Breast epithelium (tissue), 4 donors: ENCODE data around the gene MSH5. TPM values are rescaled to one million over a fixed set of nuclear protein-coding genes. Genes with fewer than 3 reads are reported as not detected.
A peak's percentile ranks its signal among the peaks of the same experiment; 100 is the strongest.
"Not testable (repeated sequence)": the region's sequence is repeated elsewhere in the genome, so short reads cannot be mapped to it uniquely, and the experiment has no call there.

Experiments
- DNase-seq, 2 donors: peaks; one replicate each; pipeline ENCODE4 v3.0.0-alpha.2; 2019; ENCODE audit warnings: low spot score in 2 of 2
- H3K27ac ChIP-seq, 2 donors: fragments of 200-600 bp; sonication (generic) in 1 of 2; one replicate each; pipeline ENCODE4 v1.5.1; 2016 to 2019; ENCODE audit warnings: mild to moderate bottlenecking in 1 of 2
- H3K27me3 ChIP-seq, 2 donors: fragments of 200-600 bp; sonication (generic) in 1 of 2; one replicate each; pipeline versions ENCODE4 v1.5.1 to v1.6.0; 2017 to 2019; ENCODE audit warnings: control low read depth in 1 of 2, mild to moderate bottlenecking in 1 of 2
- H3K36me3 ChIP-seq: fragments of 200-600 bp; one replicate; pipeline ENCODE4 v1.5.1; 2019
- H3K4me1 ChIP-seq, 2 donors: fragments of 200-600 bp; sonication (generic); one replicate each; pipeline ENCODE4 v1.5.1; 2016 to 2019; ENCODE audit warnings: control low read depth in 1 of 2
- H3K4me3 ChIP-seq, 3 donors: fragments of 200-600 bp; sonication (generic); 1 replicate in 2 of 3; 2 replicates in 1 of 3; pipeline ENCODE4 v1.5.1; 2016 to 2019; ENCODE audit warnings: mild to moderate bottlenecking in 3 of 3, moderate library complexity in 2 of 3
- H3K9me3 ChIP-seq, 2 donors: fragments of 200-600 bp; sonication (generic) in 1 of 2; one replicate each; pipeline ENCODE4 v1.5.1; 2016 to 2019; ENCODE audit warnings: control low read depth in 1 of 2
- CTCF ChIP-seq, 3 donors: fragments of 450-650 bp; IDR thresholded peaks; one replicate each; pipeline ENCODE4 v1.5.1; 2016 to 2017; ENCODE audit warnings: antibody characterized with exemption in 3 of 3, mild to moderate bottlenecking in 3 of 3, moderate library complexity in 3 of 3
- POLR2A ChIP-seq: fragments of 450-650 bp; IDR thresholded peaks from one replicate; pipeline ENCODE4 v1.6.1; 2016; ENCODE audit warnings: antibody characterized with exemption, mild to moderate bottlenecking, moderate library complexity
- POLR2AphosphoS5 ChIP-seq, 3 donors: sonication (generic); formaldehyde crosslinking; IDR thresholded peaks; one replicate each; pipeline ENCODE4 v1.6.1; 2017; ENCODE audit warnings: antibody characterized with exemption in 3 of 3
- intact Hi-C: fragments of 100-400 bp; cut with DNase I; formaldehyde crosslinking; loops from one replicate; pipeline ENCODE4 v1.15.1; 2023; ENCODE audit warnings: low total_unique reads
- total RNA-seq, 3 donors: library from RNA; depleted of rRNA; stranded (reverse); fragments of >200 nt; gene quantifications; one replicate each; pipeline ENCODE4 v1.1.0, GENCODE V29; 2016

MSH5 gene
- total RNA-seq, 3 donors from 2014 or later = 7.9 to 13.4 (median 8.0) TPM

GRCh38 chr6:31794866-31795615 lies 55.2 kb downstream of the MSH5 start:
- H3K4me3 ChIP-seq = peak overlapping the region; percentile 74 to 88 (median 75)
- no peaks in the 10 kb centered on the region for H3K36me3 ChIP-seq
- H3K27me3 ChIP-seq = no peaks in the 10 kb centered on the region
- no peaks in the 10 kb centered on the region for H3K9me3 ChIP-seq
- TF ChIP-seq POLR2AphosphoS5 (IDR thresholded peaks at IDR 0.05) = peak in 1 of 3 donors; percentile 9
- no peak for TF ChIP-seq CTCF (IDR thresholded peaks at IDR 0.05)
- no peak for DNase-seq
- peak overlapping the region; percentile 97 to 99 for H3K27ac ChIP-seq
- H3K4me1 ChIP-seq = no peaks in the 10 kb centered on the region
- intact Hi-C loops = no loop called here

- DNase-seq = peak; percentile 89 to 92
- peak in 2 of 3 donors; percentile 35 to 45 for TF ChIP-seq POLR2AphosphoS5 (IDR thresholded peaks at IDR 0.05)
- peak; percentile 68 to 97 (median 83) for TF ChIP-seq CTCF (IDR thresholded peaks at IDR 0.05)
- no peak for TF ChIP-seq POLR2A
- H3K27ac ChIP-seq = peak within 1 kb of the TSS; percentile 97 to 99
- no peaks in the 10 kb centered on the region for H3K27me3 ChIP-seq
- intact Hi-C loops = no loop called here
- H3K4me3 ChIP-seq = peak within 1 kb of the TSS; percentile 74 to 88 (median 75)
- H3K9me3 ChIP-seq = no peaks in the 10 kb centered on the region
- H3K4me1 ChIP-seq = no peaks in the 10 kb centered on the region
- H3K36me3 ChIP-seq = no peaks in the 10 kb centered on the region
Measured at GRCh38 chr6:31795616-31796298, 56.0 kb downstream of the MSH5 start, which contains the start of gene VARS1. TSS of gene VARS1 (minus strand) at chr6:31795752. CDS start at chr6:31795217, 535 bp downstream.

GRCh38 chr6:31796993-31797385 lies 57.2 kb downstream of the MSH5 start:
- TF ChIP-seq POLR2AphosphoS5 (IDR thresholded peaks at IDR 0.05) (no peak), POLR2A (no peak), CTCF (IDR thresholded peaks at IDR 0.05) (no peak)
- no peaks in the 10 kb centered on the region for H3K27me3 ChIP-seq
- no peaks in the 10 kb centered on the region for H3K9me3 ChIP-seq
- H3K27ac ChIP-seq = peak overlapping the region in 1 of 2 donors; percentile 26
- intact Hi-C loops = no loop called here
- no peak for DNase-seq
- no peaks in the 10 kb centered on the region for H3K36me3 ChIP-seq
- H3K4me1 ChIP-seq = no peaks in the 10 kb centered on the region
- no peak overlapping the region for H3K4me3 ChIP-seq

GRCh38 chr6:31797588-31797987 lies 57.8 kb downstream of the MSH5 start:
- Histone ChIP-seq H3K27me3 (no peaks in the 10 kb centered on the region), H3K4me3 (no peak overlapping the region), H3K27ac (peak overlapping the region in 1 of 2 donors; percentile 26), H3K9me3 (no peaks in the 10 kb centered on the region), H3K4me1 (no peaks in the 10 kb centered on the region), H3K36me3 (no peaks in the 10 kb centered on the region)
- TF ChIP-seq POLR2A (no peak), POLR2AphosphoS5 (IDR thresholded peaks at IDR 0.05) (no peak), CTCF (IDR thresholded peaks at IDR 0.05) (no peak)
- intact Hi-C loops = no loop called here
- no peak for DNase-seq

GRCh38 chr6:31799781-31800180 lies 60.0 kb downstream of the MSH5 start:
- no peak overlapping the region for H3K27ac ChIP-seq
- no peaks in the 10 kb centered on the region for H3K9me3 ChIP-seq
- intact Hi-C loops = no loop called here
- TF ChIP-seq POLR2AphosphoS5 (IDR thresholded peaks at IDR 0.05) (no peak), POLR2A (no peak), CTCF (IDR thresholded peaks at IDR 0.05) (no peak)
- H3K36me3 ChIP-seq = no peaks in the 10 kb centered on the region
- no peak for DNase-seq
- H3K4me3 ChIP-seq = no peak overlapping the region
- no peaks in the 10 kb centered on the region for H3K27me3 ChIP-seq
- no peaks in the 10 kb centered on the region for H3K4me1 ChIP-seq

GRCh38 chr6:31801031-31801927 lies 61.5 kb downstream of the MSH5 start:
- DNase-seq, H3K4me1 ChIP-seq, H3K9me3 ChIP-seq, H3K4me3 ChIP-seq, intact Hi-C loops, H3K27ac ChIP-seq, H3K36me3 ChIP-seq, H3K27me3 ChIP-seq: not testable (repeated sequence)
